Mammary epithelial cell (primary cell): Measurements from ENCODE around the gene USP9X.

Source experiments
- CTCF ChIP-seq, 2 donors: IDR thresholded peaks in 1 of 2; conservative IDR thresholded peaks in 1 of 2; 2 replicates each; pipeline ENCODE4 v1.5.1; 2011 to 2012; ENCODE audit warnings: inconsistent platforms in 2 of 2, low read length in 2 of 2, mild to moderate bottlenecking in 2 of 2, control low read depth in 1 of 2, low read depth in 1 of 2; ENCODE audit not compliant: insufficient read depth in 1 of 2; ENCODE audit errors: extremely low read depth in 1 of 2
- EZH2 ChIP-seq: IDR thresholded peaks from 2 replicates; pipeline ENCODE4 v1.6.1; 2012; ENCODE audit warnings: low read length, inconsistent platforms, borderline replicate concordance

DNA sequence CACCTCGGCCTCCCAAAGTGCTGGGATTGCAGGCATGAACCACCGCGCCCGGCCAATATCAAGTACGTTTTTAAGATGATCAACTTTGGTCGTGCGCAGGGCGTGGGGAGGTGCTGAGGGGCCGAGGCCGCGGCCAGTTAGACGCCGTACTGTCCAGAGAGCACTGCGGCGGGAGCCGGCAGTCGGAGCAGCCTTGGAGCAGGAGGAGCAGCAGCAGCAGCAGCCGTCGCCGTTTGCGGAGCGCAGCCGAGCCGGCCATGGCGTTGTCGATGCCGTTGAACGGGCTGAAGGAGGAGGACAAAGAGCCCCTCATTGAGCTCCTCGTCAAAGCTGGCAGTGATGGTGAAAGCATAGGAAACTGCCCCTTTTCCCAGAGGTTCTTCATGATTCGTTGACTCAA is 8.5 kb upstream of the USP9X start:
- TF ChIP-seq CTCF (conservative IDR thresholded peaks at IDR 0.05 in 1 of 2, IDR thresholded peaks at IDR 0.05 in 1 of 2; ENCODE audit: extremely low read depth in 1 of 2, insufficient read depth in 1 of 2, low read depth in 1 of 2, low read length in 2 of 2) (no peak), EZH2 (no peak)
